Mesenchymal stem cell (in vitro differentiated cells and primary cell): ENCODE data around the gene SLC25A20.
A peak's percentile ranks its signal among the peaks of the same experiment; 100 is the strongest.

Experiments used
- DNase-seq: peaks from one replicate; pipeline ENCODE4 v3.0.0-alpha.2; 2013
- H2AFZ ChIP-seq: one replicate; pipeline ENCODE4 v1.6.1; 2013; ENCODE audit warnings: low read depth, mild to moderate bottlenecking, control low read depth, inconsistent platforms, low read length, moderate library complexity
- H2AK5ac ChIP-seq: 2 replicates; pipeline ENCODE4 v1.6.1; 2013; ENCODE audit warnings: low read length, moderate library complexity, mild to moderate bottlenecking, inconsistent platforms; ENCODE audit not compliant: severe bottlenecking
- H2BK120ac ChIP-seq: one replicate; pipeline ENCODE4 v1.6.1; 2013; ENCODE audit warnings: low read depth, mild to moderate bottlenecking, inconsistent platforms, low read length, moderate library complexity
- H2BK12ac ChIP-seq, 2 experiments: one replicate each; pipeline ENCODE4 v1.6.1; 2013; ENCODE audit warnings: inconsistent platforms in 2 of 2, low read length in 2 of 2, mild to moderate bottlenecking in 2 of 2, moderate library complexity in 2 of 2, control low read depth in 1 of 2
- H2BK15ac ChIP-seq: one replicate; pipeline ENCODE4 v1.6.1; 2013; ENCODE audit warnings: mild to moderate bottlenecking, low read depth, inconsistent platforms; ENCODE audit not compliant: poor library complexity, severe bottlenecking
- H2BK5ac ChIP-seq: 2 replicates; pipeline ENCODE4 v1.6.1; 2013; ENCODE audit warnings: low read depth, mild to moderate bottlenecking, low read length, control low read depth, inconsistent platforms; ENCODE audit not compliant: poor library complexity, severe bottlenecking
- H3K14ac ChIP-seq, 2 experiments: one replicate each; pipeline ENCODE4 v1.6.1; 2013; ENCODE audit warnings: inconsistent platforms in 2 of 2, low read length in 2 of 2, control low read depth in 1 of 2, mild to moderate bottlenecking in 1 of 2, moderate library complexity in 1 of 2
- H3K18ac ChIP-seq, 2 experiments: one replicate each; pipeline ENCODE4 v1.6.1; 2013; ENCODE audit warnings: inconsistent platforms in 2 of 2, low read length in 2 of 2, control low read depth in 1 of 2, low read depth in 1 of 2, mild to moderate bottlenecking in 1 of 2
- H3K23ac ChIP-seq, 2 experiments: one replicate each; pipeline ENCODE4 v1.6.1; 2013; ENCODE audit warnings: inconsistent platforms in 2 of 2, low read length in 2 of 2, mild to moderate bottlenecking in 2 of 2, moderate library complexity in 2 of 2, control low read depth in 1 of 2
- H3K27ac ChIP-seq: 2 replicates; pipeline ENCODE4 v1.5.1; 2013; ENCODE audit warnings: mild to moderate bottlenecking, moderate library complexity, low read length, control low read depth, inconsistent platforms; ENCODE audit not compliant: poor library complexity, severe bottlenecking
- H3K27me3 ChIP-seq, 2 experiments: 2 replicates each; pipeline versions ENCODE4 v1.6.1 to v1.7.0; 2013; ENCODE audit warnings: low read length in 2 of 2, mild to moderate bottlenecking in 2 of 2, moderate library complexity in 2 of 2, control low read depth in 1 of 2, inconsistent platforms in 1 of 2; ENCODE audit not compliant: control insufficient read depth in 1 of 2, insufficient read depth in 1 of 2
- H3K36me3 ChIP-seq, 2 experiments: 2 replicates each; pipeline versions ENCODE4 v1.6.1 to v1.7.0; 2013; ENCODE audit warnings: low read length in 2 of 2, control low read depth in 1 of 2, inconsistent platforms in 1 of 2, low read depth in 1 of 2, mild to moderate bottlenecking in 1 of 2; ENCODE audit not compliant: insufficient read depth in 2 of 2, control insufficient read depth in 1 of 2
- H3K4ac ChIP-seq, 2 experiments: one replicate each; pipeline ENCODE4 v1.6.1; 2013; ENCODE audit warnings: inconsistent platforms in 2 of 2, low read length in 2 of 2, mild to moderate bottlenecking in 2 of 2, moderate library complexity in 2 of 2, control low read depth in 1 of 2, low read depth in 1 of 2
- H3K4me1 ChIP-seq: 2 replicates; pipeline ENCODE4 v1.6.1; 2013; ENCODE audit warnings: low read depth, low read length, control low read depth; ENCODE audit not compliant: control insufficient read depth, insufficient read depth
- H3K4me2 ChIP-seq: 2 replicates; pipeline ENCODE4 v1.6.1; 2013; ENCODE audit warnings: low read length, mild to moderate bottlenecking, inconsistent platforms; ENCODE audit not compliant: poor library complexity, severe bottlenecking
- H3K4me3 ChIP-seq, 2 experiments: 2 replicates each; pipeline versions ENCODE4 v1.5.1 to v1.7.0; 2013; ENCODE audit warnings: low read length in 2 of 2, mild to moderate bottlenecking in 2 of 2, control low read depth in 1 of 2, low read depth in 1 of 2; ENCODE audit not compliant: insufficient read depth in 1 of 2
- H3K79me1 ChIP-seq: replicated peaks from 2 replicates; pipeline ENCODE4 v1.6.1; 2013; ENCODE audit warnings: mild to moderate bottlenecking, control low read depth, low read length, inconsistent platforms; ENCODE audit not compliant: poor library complexity, severe bottlenecking
- H3K9ac ChIP-seq: 2 replicates; pipeline ENCODE4 v1.7.0; 2013; ENCODE audit warnings: mild to moderate bottlenecking, low read length, moderate library complexity
- H3K9me3 ChIP-seq: 2 replicates; pipeline ENCODE4 v1.7.0; 2013; ENCODE audit warnings: mild to moderate bottlenecking, low read length; ENCODE audit not compliant: control insufficient read depth
- H4K8ac ChIP-seq: one replicate; pipeline ENCODE4 v1.6.1; 2013; ENCODE audit warnings: inconsistent platforms, mild to moderate bottlenecking, low read length, moderate library complexity
- H4K91ac ChIP-seq: one replicate; pipeline ENCODE4 v1.6.1; 2013; ENCODE audit warnings: mild to moderate bottlenecking, low read length, inconsistent platforms
- WGBS: methylation state at CpG from one replicate; pipeline ENCODE4 v1.1.7; 2013; ENCODE audit warnings: mixed read lengths; 5-methylcytosine and 5-hydroxymethylcytosine counted together

SLC25A20 gene

DNA sequence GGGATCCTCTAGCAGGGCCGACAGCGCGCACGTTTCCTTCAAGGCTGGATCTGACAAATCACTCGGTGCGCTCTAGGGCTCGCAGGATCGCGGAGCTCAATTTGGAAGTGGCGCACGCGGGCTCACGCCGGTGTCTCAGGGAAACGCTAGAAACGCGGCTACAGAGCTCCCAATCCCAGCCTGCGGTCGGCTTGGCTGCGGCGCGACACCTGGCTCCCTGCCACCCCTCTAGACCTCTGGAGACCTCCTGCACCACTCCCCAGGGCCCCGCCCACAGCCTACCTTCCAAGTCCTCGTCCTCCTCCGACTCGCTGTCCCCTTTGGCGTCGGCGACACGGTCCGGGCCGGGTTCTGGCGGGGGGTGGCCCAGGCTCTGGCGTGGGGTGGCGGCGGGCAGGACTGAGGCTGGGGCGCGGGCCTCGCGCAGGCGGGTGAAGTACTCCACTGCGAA is 51.6 kb downstream of the SLC25A20 start:
- Histone ChIP-seq H3K4me3 (peak overlapping the region; percentile 90 to 96), H3K9ac (peak overlapping the region; percentile 93), H3K4ac (peak overlapping the region; percentile 53 to 98), H3K18ac (peak overlapping the region; percentile 37 to 92), H2BK15ac (peak overlapping the region; percentile 88), H3K9me3 (no peaks in the 10 kb centered on the region), H3K4me2 (peak overlapping the region; percentile 71), H3K27me3 (no peaks in the 10 kb centered on the region), H2AK5ac (no peak overlapping the region), H2BK12ac (peak overlapping the region; percentile 24 to 77), H2BK120ac (peak overlapping the region; percentile 71), H2AFZ (peak overlapping the region; percentile 65), H3K27ac (peak overlapping the region; percentile 5), H3K4me1 (peaks cover 11% of the 10 kb centered on the region), H3K36me3 (peaks cover 0 to 3% of the 10 kb centered on the region in 2 experiments), H4K91ac (peak overlapping the region; percentile 64), H3K79me1 (peaks cover 6% of the 10 kb centered on the region), H3K14ac (peak overlapping the region in 1 of 2 experiments; percentile 94), H2BK5ac (no peak overlapping the region), H3K23ac (no peak overlapping the region), H4K8ac (peak overlapping the region; percentile 79)
- WGBS: under 1% methylated on average over 42 of the region's 42 CpGs
- peak; percentile 83 for DNase-seq

DNA sequence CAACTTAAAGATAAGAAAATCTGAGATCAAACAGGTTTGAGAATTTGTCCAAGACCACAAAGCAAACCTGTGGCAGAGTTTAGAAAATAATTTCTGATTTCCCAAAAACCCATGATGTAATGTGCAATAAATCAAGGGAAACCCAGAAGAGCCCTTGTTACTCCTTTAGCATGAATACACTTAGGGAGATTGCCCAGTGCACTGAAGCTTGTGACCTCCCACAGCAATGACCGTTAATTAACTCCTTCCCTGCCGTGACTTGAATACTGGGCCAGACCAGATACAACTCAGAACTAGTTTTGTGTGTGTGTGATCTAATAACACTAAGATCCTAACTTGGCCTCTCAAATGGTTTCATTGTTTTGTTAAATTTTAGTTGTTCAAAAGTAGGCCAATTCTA is 53.5 kb downstream of the SLC25A20 start:
- Histone ChIP-seq H2BK5ac (no peak overlapping the region), H2AK5ac (no peak overlapping the region), H3K18ac (no peak overlapping the region), H3K14ac (no peak overlapping the region), H3K36me3 (peaks cover 0 to 3% of the 10 kb centered on the region in 2 experiments), H3K4ac (no peak overlapping the region), H3K27ac (no peak overlapping the region), H3K79me1 (peaks cover 9% of the 10 kb centered on the region), H3K23ac (no peak overlapping the region), H3K4me1 (peaks cover 11% of the 10 kb centered on the region), H3K9ac (peak overlapping the region; percentile 93), H2BK120ac (no peak overlapping the region), H3K9me3 (no peaks in the 10 kb centered on the region), H3K4me2 (peak overlapping the region; percentile 29), H2BK12ac (no peak overlapping the region), H2AFZ (no peak overlapping the region), H4K91ac (no peak overlapping the region), H3K4me3 (peak overlapping the region in 1 of 2 experiments; percentile 90), H3K27me3 (no peaks in the 10 kb centered on the region), H4K8ac (no peak overlapping the region), H2BK15ac (no peak overlapping the region)
- peak; percentile 63 for DNase-seq
- WGBS: 60% methylated on average over 2 of the region's 2 CpGs

DNA sequence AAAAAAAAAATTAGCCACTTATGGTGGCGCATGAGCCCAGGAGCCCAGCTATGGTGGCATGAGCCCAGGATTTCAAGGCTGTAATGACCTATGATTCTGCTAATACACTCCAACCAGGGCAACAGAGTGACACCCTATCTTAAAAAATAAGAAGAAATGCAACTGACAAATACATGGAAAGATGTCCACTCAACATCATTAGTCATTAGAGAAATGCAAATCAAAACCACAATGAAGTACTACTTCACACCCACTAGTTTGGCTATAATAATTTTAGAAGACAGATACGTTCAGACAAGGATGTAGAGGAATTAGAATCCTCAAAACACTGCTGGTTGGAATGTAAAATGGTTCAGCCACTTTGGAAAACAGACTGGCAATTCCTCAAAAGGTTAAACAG is 61.5 kb downstream of the SLC25A20 start:
- Histone ChIP-seq H2BK120ac (no peak overlapping the region), H3K36me3 (peaks cover 0 to 11% of the 10 kb centered on the region in 2 experiments), H3K23ac (no peak overlapping the region), H3K18ac (no peak overlapping the region), H3K9me3 (no peaks in the 10 kb centered on the region), H2BK15ac (no peak overlapping the region), H2BK12ac (no peak overlapping the region), H2AFZ (no peak overlapping the region), H3K4me2 (no peak overlapping the region), H2BK5ac (no peak overlapping the region), H3K4ac (no peak overlapping the region), H4K91ac (no peak overlapping the region), H3K14ac (no peak overlapping the region), H3K27me3 (no peaks in the 10 kb centered on the region), H2AK5ac (no peak overlapping the region), H3K27ac (no peak overlapping the region), H3K79me1 (peaks cover 7% of the 10 kb centered on the region), H4K8ac (no peak overlapping the region), H3K4me1 (no peaks in the 10 kb centered on the region), H3K9ac (no peak overlapping the region), H3K4me3 (no peak overlapping the region)
- WGBS: 83% methylated on average over 2 of the region's 2 CpGs
- DNase-seq: no peak

DNA sequence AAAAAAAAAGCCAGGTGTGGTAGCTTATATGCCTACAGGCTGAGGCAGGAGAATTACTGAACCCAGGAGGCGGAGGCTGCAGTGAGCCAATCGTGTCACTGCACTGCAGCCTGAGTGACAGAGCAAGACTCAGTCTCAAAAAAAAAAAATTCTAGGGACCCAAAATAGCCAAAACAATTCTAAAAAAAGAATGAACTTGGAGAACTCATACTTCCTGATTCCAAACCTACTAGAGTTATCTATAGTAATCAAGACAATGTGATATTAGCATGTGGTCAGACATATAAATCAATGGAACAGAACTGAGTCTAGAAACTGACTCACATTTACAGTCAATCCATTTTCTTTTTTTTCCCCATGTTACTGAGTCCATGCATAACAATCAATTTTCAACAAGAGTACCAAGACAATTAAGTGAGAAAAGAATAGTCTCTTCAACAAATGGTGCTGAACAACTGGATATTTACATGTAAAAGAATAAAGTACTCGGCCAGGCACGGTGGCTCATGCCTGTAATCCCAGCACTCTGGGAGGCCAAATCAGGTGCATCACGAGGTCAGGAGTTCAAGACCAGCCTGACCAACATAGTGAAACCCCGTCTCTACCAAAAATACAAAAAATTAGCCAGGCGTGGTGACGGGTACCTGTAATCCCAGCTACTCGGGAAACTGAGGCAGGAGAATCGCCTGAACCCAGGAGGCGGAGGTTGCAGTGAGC is 62.9 kb downstream of the SLC25A20 start:
- WGBS: 86% methylated on average over 6 of the region's 11 CpGs
- Histone ChIP-seq H3K9me3 (no peaks in the 10 kb centered on the region), H2BK120ac (no peak overlapping the region), H3K9ac (no peak overlapping the region), H3K27ac (no peak overlapping the region), H2AK5ac (no peak overlapping the region), H2BK12ac (no peak overlapping the region), H3K79me1 (peaks cover 10% of the 10 kb centered on the region), H3K14ac (no peak overlapping the region), H3K4me3 (no peak overlapping the region), H2AFZ (no peak overlapping the region), H3K4me1 (peaks cover under 1% of the 10 kb centered on the region), H2BK15ac (no peak overlapping the region), H3K27me3 (no peaks in the 10 kb centered on the region), H3K4ac (no peak overlapping the region), H3K18ac (no peak overlapping the region), H4K8ac (no peak overlapping the region), H3K36me3 (peaks cover 0 to 11% of the 10 kb centered on the region in 2 experiments), H4K91ac (no peak overlapping the region), H3K23ac (no peak overlapping the region), H2BK5ac (no peak overlapping the region), H3K4me2 (no peak overlapping the region)
- DNase-seq: no peak
